Esophagus muscularis mucosa (tissue), 4 donors: ENCODE data around the gene YKT6. TPM values are rescaled to one million over a fixed set of nuclear protein-coding genes. Genes with fewer than 3 reads are reported as not detected.

Source experiments
- DNase-seq: peaks from one replicate; pipeline ENCODE4 v3.0.0-alpha.2; 2017; ENCODE audit errors: extremely low spot score
- H3K27ac ChIP-seq, 4 donors: fragments of 200-600 bp; sonication (generic); replicated peaks in 1 of 4; 1 replicate in 3 of 4; 2 replicates in 1 of 4; pipeline ENCODE4 v1.5.1; 2016 to 2019; ENCODE audit warnings: mild to moderate bottlenecking in 1 of 4
- H3K27me3 ChIP-seq, 4 donors: fragments of 200-600 bp; sonication (generic); one replicate each; pipeline versions ENCODE4 v1.5.1 to v1.6.0; 2016 to 2019
- H3K36me3 ChIP-seq, 4 donors: fragments of 200-600 bp; sonication (generic); one replicate each; pipeline ENCODE4 v1.5.1; 2016 to 2019
- H3K4me1 ChIP-seq, 4 donors: fragments of 200-600 bp; sonication (generic); one replicate each; pipeline ENCODE4 v1.5.1; 2016 to 2019
- H3K4me3 ChIP-seq, 4 donors: fragments of 200-600 bp; sonication (generic); 1 replicate in 2 of 4; 2 replicates in 2 of 4; pipeline ENCODE4 v1.5.1; 2016 to 2019; ENCODE audit warnings: mild to moderate bottlenecking in 4 of 4, moderate library complexity in 1 of 4
- H3K9me3 ChIP-seq, 4 donors: fragments of 200-600 bp; sonication (generic); 1 replicate in 3 of 4; 2 replicates in 1 of 4; pipeline ENCODE4 v1.5.1; 2016 to 2019
- CTCF ChIP-seq, 3 experiments: fragments of 200-600 bp in 2 of 3; fragments of 450-650 bp in 1 of 3; sonication (generic) in 2 of 3; IDR thresholded peaks; one replicate each; pipeline ENCODE4 v1.5.1; 2017 to 2019; ENCODE audit warnings: antibody characterized with exemption in 3 of 3, mild to moderate bottlenecking in 2 of 3, moderate library complexity in 1 of 3
- EP300 ChIP-seq: sonication (generic); formaldehyde crosslinking; IDR thresholded peaks from one replicate; pipeline ENCODE4 v1.6.1; 2017; ENCODE audit warnings: antibody characterized with exemption
- POLR2A ChIP-seq: fragments of 450-650 bp; IDR thresholded peaks from one replicate; pipeline ENCODE4 v1.6.1; 2017; ENCODE audit warnings: antibody characterized with exemption, moderate library complexity, mild to moderate bottlenecking, low read depth
- POLR2AphosphoS5 ChIP-seq, 2 donors: sonication (generic); formaldehyde crosslinking; IDR thresholded peaks; one replicate each; pipeline ENCODE4 v1.6.1; 2017; ENCODE audit warnings: antibody characterized with exemption in 2 of 2
- WGBS: methylation state at CpG from one replicate; pipeline ENCODE4 v1.1.5; 2018; 5-methylcytosine and 5-hydroxymethylcytosine counted together
- intact Hi-C: fragments of 100-400 bp; cut with DNase I; formaldehyde crosslinking; loops from one replicate; pipeline ENCODE4 v1.15.1; 2023
- total RNA-seq, 4 donors: library from RNA; depleted of rRNA; stranded (reverse); fragments of >200 nt; gene quantifications; one replicate each; pipeline versions ENCODE4 v1.1.0 to v1.2.1, GENCODE V29; 2016

The YKT6 gene
- total RNA-seq, 4 donors from 2014 or later: 49.8 to 79.5 (median 64.4) TPM

GRCh38 chr7:44212581-44213184, 11.9 kb downstream of the YKT6 start:
- Histone ChIP-seq H3K9me3 (no peaks in the 10 kb centered on the region), H3K27ac (no peak overlapping the region), H3K4me3 (no peak overlapping the region), H3K4me1 (no peaks in the 10 kb centered on the region), H3K27me3 (peaks cover 0 to 3% (median 0%) of the 10 kb centered on the region in 4 donors), H3K36me3 (peaks cover 44 to 69% (median 63%) of the 10 kb centered on the region in 4 donors)
- intact Hi-C loops: no loop called here
- DNase-seq: no peak
- TF ChIP-seq EP300 (no peak), POLR2A (no peak), POLR2AphosphoS5 (IDR thresholded peaks at IDR 0.05) (no peak), CTCF (IDR thresholded peaks at IDR 0.05) (no peak)
- WGBS: 81% methylated on average over 6 of the region's 7 CpGs

- intact Hi-C loops: no loop called here
Measured at GRCh38 chr7:44213206-44213876, 12.6 kb downstream of the YKT6 start.

DNA sequence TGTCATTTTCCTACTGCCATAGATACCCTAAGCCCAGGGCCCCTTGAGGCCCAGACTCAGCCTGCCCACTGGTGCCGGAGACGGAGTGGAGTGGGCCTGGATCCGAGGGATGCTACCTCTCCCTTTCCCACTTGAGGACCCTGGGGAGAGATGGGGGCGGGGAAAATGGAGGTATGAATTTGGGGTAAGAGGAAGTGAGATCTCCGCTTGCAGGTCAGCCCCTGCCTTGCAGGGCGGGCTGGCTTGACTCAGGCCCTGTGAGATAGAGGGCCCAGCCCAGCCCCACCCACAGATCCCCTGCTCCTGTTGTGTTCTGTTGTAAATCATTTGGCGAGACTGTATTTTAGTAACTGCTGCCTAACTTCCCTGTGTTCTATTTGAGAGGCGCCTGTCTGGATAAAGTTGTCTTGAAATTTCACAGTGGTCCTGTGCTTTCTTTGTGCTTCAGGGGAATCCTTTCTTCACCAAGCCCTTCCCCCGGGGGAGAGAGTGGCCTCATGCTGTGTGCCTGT, 13.2 kb downstream of the YKT6 start:
- peaks cover 32 to 56% (median 51%) of the 10 kb centered on the region in 4 donors for H3K36me3 ChIP-seq
- intact Hi-C loops: no loop called here
- TF ChIP-seq POLR2A: no peak
- TF ChIP-seq CTCF (IDR thresholded peaks at IDR 0.05): no peak
- TF ChIP-seq EP300: no peak
- TF ChIP-seq POLR2AphosphoS5 (IDR thresholded peaks at IDR 0.05): no peak
- peaks cover 0 to 15% (median 0%) of the 10 kb centered on the region in 4 donors for H3K27me3 ChIP-seq
- DNase-seq: no peak
- 80% methylated on average over 9 of the region's 9 CpGs for WGBS
- H3K4me3 ChIP-seq: no peak overlapping the region
- peaks cover 0 to 4% (median 2%) of the 10 kb centered on the region in 4 donors for H3K9me3 ChIP-seq
- H3K27ac ChIP-seq: no peak overlapping the region
- H3K4me1 ChIP-seq: no peaks in the 10 kb centered on the region

More at GRCh38 chr7:44213206-44213876, 12.6 kb downstream of the YKT6 start:
- DNase-seq: no peak
- no peak overlapping the region for H3K27ac ChIP-seq
- H3K4me3 ChIP-seq: no peak overlapping the region
- H3K9me3 ChIP-seq: no peaks in the 10 kb centered on the region
- no peaks in the 10 kb centered on the region for H3K4me1 ChIP-seq
- peaks cover 0 to 9% (median 0%) of the 10 kb centered on the region in 4 donors for H3K27me3 ChIP-seq
- H3K36me3 ChIP-seq: peaks cover 38 to 62% (median 57%) of the 10 kb centered on the region in 4 donors
- 80% methylated on average over 1 of the region's 3 CpGs for WGBS
- no peak for TF ChIP-seq POLR2AphosphoS5 (IDR thresholded peaks at IDR 0.05)
- TF ChIP-seq CTCF (IDR thresholded peaks at IDR 0.05): no peak
- no peak for TF ChIP-seq POLR2A
- TF ChIP-seq EP300: no peak

GRCh38 chr7:44215531-44215930, 14.8 kb downstream of the YKT6 start:
- Histone ChIP-seq H3K36me3 (peaks cover 19 to 40% (median 35%) of the 10 kb centered on the region in 4 donors), H3K27me3 (peaks cover 0 to 26% (median 0%) of the 10 kb centered on the region in 4 donors), H3K4me3 (no peak overlapping the region), H3K9me3 (peaks cover 0 to 11% (median 3%) of the 10 kb centered on the region in 4 donors), H3K4me1 (no peaks in the 10 kb centered on the region), H3K27ac (no peak overlapping the region)
- intact Hi-C loops: no loop called here
- TF ChIP-seq CTCF (IDR thresholded peaks at IDR 0.05) (no peak), EP300 (no peak), POLR2A (no peak), POLR2AphosphoS5 (IDR thresholded peaks at IDR 0.05) (no peak)
- 83% methylated on average over 7 of the region's 7 CpGs for WGBS
- no peak for DNase-seq
